Karpas-422 (cell line): Measurements from ENCODE around the gene SPANXC. TPM values are rescaled to one million over a fixed set of nuclear protein-coding genes. Genes with fewer than 3 reads are reported as not detected.
"Not testable (repeated sequence)": the region's sequence is repeated elsewhere in the genome, so short reads cannot be mapped to it uniquely, and the experiment has no call there.

ENCODE experiments used
- DNase-seq: peaks from one replicate; pipeline ENCODE4 v3.0.0-alpha.2; 2015
- H2AFZ ChIP-seq: fragments of 200-600 bp; sonication (generic); 2 replicates; pipeline ENCODE4 v1.6.1; 2014; ENCODE audit warnings: antibody characterized with exemption, low read length, mixed read lengths
- H3K27ac ChIP-seq: fragments of 200-600 bp; sonication (generic); 2 replicates; pipeline ENCODE4 v1.5.1; 2014; ENCODE audit warnings: mild to moderate bottlenecking, low read length, moderate library complexity
- H3K27me3 ChIP-seq: fragments of 200-600 bp; sonication (generic); 2 replicates; pipeline ENCODE4 v1.6.1; 2014; ENCODE audit warnings: low read length, mixed read lengths
- H3K36me3 ChIP-seq: fragments of 200-600 bp; sonication (generic); 2 replicates; pipeline ENCODE4 v1.6.1; 2014; ENCODE audit warnings: low read length, mixed read lengths; ENCODE audit not compliant: insufficient read depth
- H3K4me1 ChIP-seq: fragments of 200-600 bp; sonication (generic); 2 replicates; pipeline ENCODE4 v1.6.1; 2014; ENCODE audit warnings: mild to moderate bottlenecking, low read length, mixed read lengths
- H3K4me2 ChIP-seq: fragments of 200-600 bp; sonication (generic); 2 replicates; pipeline ENCODE4 v1.6.1; 2014; ENCODE audit warnings: low read length, low read depth, mild to moderate bottlenecking; ENCODE audit not compliant: poor library complexity, severe bottlenecking
- H3K4me3 ChIP-seq: fragments of 200-600 bp; sonication (generic); 2 replicates; pipeline ENCODE4 v1.5.1; 2014; ENCODE audit warnings: mild to moderate bottlenecking, antibody characterized with exemption, low read length, mixed read lengths
- H3K79me2 ChIP-seq: fragments of 200-600 bp; sonication (generic); 2 replicates; pipeline ENCODE4 v1.6.1; 2014; ENCODE audit warnings: mild to moderate bottlenecking, low read length, mixed read lengths
- H3K9ac ChIP-seq: fragments of 200-600 bp; sonication (generic); 2 replicates; pipeline ENCODE4 v1.6.0; 2014; ENCODE audit warnings: low read length
- H3K9me2 ChIP-seq: fragments of 200-600 bp; sonication (generic), shearing (Covaris generic); replicated peaks from 2 replicates; pipeline ENCODE4 v1.6.0; 2014; ENCODE audit warnings: mild to moderate bottlenecking, low read length, moderate library complexity; ENCODE audit not compliant: insufficient read depth
- H3K9me3 ChIP-seq: fragments of 300-700, 200-600 bp; sonication (generic); 2 replicates; pipeline ENCODE4 v1.6.1; 2014; ENCODE audit warnings: low read length, mixed read lengths
- H4K20me1 ChIP-seq: fragments of 200-600 bp; sonication (generic); 2 replicates; pipeline ENCODE4 v1.6.1; 2014; ENCODE audit warnings: mild to moderate bottlenecking, antibody characterized with exemption, low read length, low read depth; ENCODE audit not compliant: insufficient read depth
- total RNA-seq: library from RNA; depleted of rRNA; stranded (reverse); fragments of >200 nt; shearing (Covaris generic); gene quantifications from 2 replicates; pipeline ENCODE4 v1.2.3, GENCODE V29; 2014; ENCODE audit warnings: low replicate concordance; rRNA removed

SPANXC gene
- not detected in 2 replicates for total RNA-seq

GRCh38 chrX:141242417-141242816, at the start of gene SPANXC:
TSS of gene SPANXC (minus strand) at chrX:141242517. CDS start at chrX:141242457, 60 bp downstream.
- not testable (repeated sequence) for DNase-seq, H3K36me3 ChIP-seq

GRCh38 chrX:141279476-141279875, 37.2 kb upstream of the SPANXC start:
- H3K4me1 ChIP-seq: no peaks in the 10 kb centered on the region
- no peak overlapping the region for H3K9ac ChIP-seq
- H3K9me3 ChIP-seq: no peaks in the 10 kb centered on the region
- no peaks in the 10 kb centered on the region for H3K79me2 ChIP-seq
- DNase-seq: no peak
- no peaks in the 10 kb centered on the region for H3K36me3 ChIP-seq
- H3K27me3 ChIP-seq: no peaks in the 10 kb centered on the region
- H3K27ac ChIP-seq: no peak overlapping the region
- H3K4me2 ChIP-seq: no peak overlapping the region
- H3K9me2 ChIP-seq: no peaks in the 10 kb centered on the region
- H2AFZ ChIP-seq: no peak overlapping the region
- no peaks in the 10 kb centered on the region for H4K20me1 ChIP-seq
- no peak overlapping the region for H3K4me3 ChIP-seq

More at GRCh38 chrX:141242417-141242816, at the start of gene SPANXC:
- H3K4me2 ChIP-seq, H3K9me3 ChIP-seq, H3K9me2 ChIP-seq, H3K79me2 ChIP-seq, H3K4me1 ChIP-seq, H3K9ac ChIP-seq, H3K4me3 ChIP-seq, H4K20me1 ChIP-seq, H3K27ac ChIP-seq, H3K27me3 ChIP-seq, H2AFZ ChIP-seq: not testable (repeated sequence)

DNA sequence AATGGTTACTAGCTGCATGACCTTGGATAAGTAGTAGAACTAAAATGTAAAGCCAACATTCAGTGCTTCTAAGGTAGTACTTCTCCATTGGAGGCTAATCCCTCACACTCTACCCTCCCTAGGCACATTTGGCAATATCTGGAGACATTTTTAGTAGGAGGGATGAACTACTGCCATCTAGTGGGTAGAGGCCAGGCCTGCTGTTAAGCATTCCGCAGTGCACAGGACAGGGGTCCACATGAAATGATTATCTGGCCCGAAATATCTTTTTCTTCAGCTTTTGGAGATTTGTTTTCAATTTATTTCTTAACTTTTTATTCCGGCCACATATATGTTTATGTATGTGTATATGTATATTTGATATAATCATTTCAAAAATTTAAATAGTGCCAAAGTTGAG, 36.0 kb upstream of the SPANXC start:
- Histone ChIP-seq H3K4me3 (no peak overlapping the region), H3K9me3 (no peaks in the 10 kb centered on the region), H3K4me2 (no peak overlapping the region), H3K79me2 (no peaks in the 10 kb centered on the region), H2AFZ (no peak overlapping the region), H3K27me3 (no peaks in the 10 kb centered on the region), H3K9ac (no peak overlapping the region), H3K4me1 (no peaks in the 10 kb centered on the region), H3K27ac (no peak overlapping the region), H3K36me3 (no peaks in the 10 kb centered on the region), H4K20me1 (no peaks in the 10 kb centered on the region), H3K9me2 (no peaks in the 10 kb centered on the region)
- peak; percentile 69 for DNase-seq

- no peak overlapping the region for H2AFZ ChIP-seq
- no peaks in the 10 kb centered on the region for H3K36me3 ChIP-seq
- H3K27me3 ChIP-seq: no peaks in the 10 kb centered on the region
- no peaks in the 10 kb centered on the region for H4K20me1 ChIP-seq
- no peak overlapping the region for H3K4me2 ChIP-seq
- no peak overlapping the region for H3K4me3 ChIP-seq
- H3K9me2 ChIP-seq: no peaks in the 10 kb centered on the region
- no peaks in the 10 kb centered on the region for H3K4me1 ChIP-seq
- H3K27ac ChIP-seq: no peak overlapping the region
- no peak for DNase-seq
- H3K9ac ChIP-seq: no peak overlapping the region
- no peaks in the 10 kb centered on the region for H3K79me2 ChIP-seq
- peaks cover 19% of the 10 kb centered on the region for H3K9me3 ChIP-seq
These were observed 15.8 kb upstream of the SPANXC start for GRCh38 chrX:141258080-141258479.

DNA sequence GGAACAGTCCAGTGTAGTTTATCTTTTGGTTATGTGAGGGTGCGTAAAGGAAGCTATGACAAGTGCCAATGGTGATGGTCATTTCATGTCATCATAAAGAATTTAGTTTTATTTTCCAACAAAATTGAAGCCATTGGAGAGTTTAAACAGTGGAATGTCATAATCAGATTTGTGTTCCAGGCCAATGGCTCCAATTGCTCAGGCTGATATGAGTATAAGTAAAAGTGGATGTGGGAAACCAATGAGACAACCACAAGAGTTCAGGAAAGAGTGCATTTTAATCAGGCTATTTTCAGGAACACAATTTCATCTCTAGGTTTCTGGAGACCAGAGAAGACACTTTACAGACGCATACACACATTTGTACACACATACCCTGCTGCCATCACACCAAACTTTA, 20.7 kb downstream of the SPANXC start:
- Histone ChIP-seq H3K27me3 (no peaks in the 10 kb centered on the region), H2AFZ (no peak overlapping the region), H3K9ac (no peak overlapping the region), H3K36me3 (no peaks in the 10 kb centered on the region), H3K79me2 (no peaks in the 10 kb centered on the region), H3K9me2 (no peaks in the 10 kb centered on the region), H3K27ac (no peak overlapping the region), H4K20me1 (no peaks in the 10 kb centered on the region), H3K4me3 (no peak overlapping the region), H3K9me3 (peaks cover 14% of the 10 kb centered on the region), H3K4me1 (no peaks in the 10 kb centered on the region), H3K4me2 (no peak overlapping the region)
- DNase-seq: no peak

GRCh38 chrX:141220342-141221008, 21.8 kb downstream of the SPANXC start:
- no peaks in the 10 kb centered on the region for H3K36me3 ChIP-seq
- H3K9ac ChIP-seq: no peak overlapping the region
- no peaks in the 10 kb centered on the region for H3K79me2 ChIP-seq
- no peak overlapping the region for H2AFZ ChIP-seq
- H3K9me3 ChIP-seq: peaks cover 18% of the 10 kb centered on the region
- H3K4me1 ChIP-seq: no peaks in the 10 kb centered on the region
- H3K4me3 ChIP-seq: no peak overlapping the region
- H3K9me2 ChIP-seq: no peaks in the 10 kb centered on the region
- no peaks in the 10 kb centered on the region for H4K20me1 ChIP-seq
- no peaks in the 10 kb centered on the region for H3K27me3 ChIP-seq
- H3K4me2 ChIP-seq: no peak overlapping the region
- no peak for DNase-seq
- no peak overlapping the region for H3K27ac ChIP-seq

DNA sequence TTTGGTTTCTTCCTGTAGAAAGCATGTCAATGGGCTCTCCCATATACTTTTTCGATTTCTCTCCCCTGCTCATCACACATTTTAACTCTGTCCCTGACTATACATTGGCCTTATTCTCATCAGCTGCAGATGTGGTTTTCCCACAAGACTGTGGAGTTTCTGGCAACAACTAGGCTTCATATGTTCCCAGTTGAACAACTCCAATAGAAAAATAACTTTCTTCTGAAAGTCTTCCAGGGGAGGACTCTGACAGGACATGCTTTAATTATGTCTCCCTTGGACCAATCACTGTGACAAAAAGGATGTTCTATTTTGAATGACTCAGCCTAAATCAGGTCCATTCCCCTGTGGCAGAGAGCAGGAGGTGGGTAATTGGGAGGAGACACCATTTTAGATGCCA, 28.1 kb downstream of the SPANXC start:
- DNase-seq: no peak
- Histone ChIP-seq H3K9me2 (no peaks in the 10 kb centered on the region), H4K20me1 (no peaks in the 10 kb centered on the region), H3K4me2 (no peak overlapping the region), H3K4me1 (no peaks in the 10 kb centered on the region), H3K36me3 (no peaks in the 10 kb centered on the region), H2AFZ (no peak overlapping the region), H3K4me3 (no peak overlapping the region), H3K79me2 (no peaks in the 10 kb centered on the region), H3K27ac (no peak overlapping the region), H3K27me3 (no peaks in the 10 kb centered on the region), H3K9me3 (peaks cover 23% of the 10 kb centered on the region), H3K9ac (no peak overlapping the region)

- Histone ChIP-seq H3K36me3 (no peaks in the 10 kb centered on the region), H2AFZ (no peak overlapping the region), H3K79me2 (no peaks in the 10 kb centered on the region), H4K20me1 (no peaks in the 10 kb centered on the region), H3K4me1 (no peaks in the 10 kb centered on the region), H3K27me3 (no peaks in the 10 kb centered on the region), H3K4me2 (no peak overlapping the region), H3K9me3 (peaks cover 15% of the 10 kb centered on the region), H3K27ac (no peak overlapping the region), H3K9me2 (no peaks in the 10 kb centered on the region), H3K4me3 (no peak overlapping the region), H3K9ac (no peak overlapping the region)
- DNase-seq: no peak
These were observed 40.4 kb downstream of the SPANXC start for GRCh38 chrX:141201962-141202361.
